GM19238 (cell line): ENCODE results near the gene TTLL5.

Source experiments
- DNase-seq: peaks from one replicate; pipeline ENCODE4 v3.0.0; 2011; ENCODE audit warnings: low spot score; ENCODE audit not compliant: insufficient read length

Gene TTLL5

GRCh38 chr14:75861161-75861621, 200.1 kb downstream of the TTLL5 start:
- DNase-seq = no peak

- no peak for DNase-seq
Measured at GRCh38 chr14:75863221-75863620, 202.2 kb downstream of the TTLL5 start.

GRCh38 chr14:75864352-75864751, 203.3 kb downstream of the TTLL5 start:
- no peak for DNase-seq

- no peak for DNase-seq
Measured at GRCh38 chr14:75865531-75865930, 204.5 kb downstream of the TTLL5 start.

- no peak for DNase-seq
Measured at GRCh38 chr14:75866970-75867369, 205.9 kb downstream of the TTLL5 start.

- no peak for DNase-seq
Measured at GRCh38 chr14:75871181-75871880, 210.3 kb downstream of the TTLL5 start.

GRCh38 chr14:75875958-75876357, 214.9 kb downstream of the TTLL5 start:
- peak; percentile 44 for DNase-seq

- no peak for DNase-seq
Measured at GRCh38 chr14:75876530-75876929, 215.5 kb downstream of the TTLL5 start.

GRCh38 chr14:75877292-75877691, 216.2 kb downstream of the TTLL5 start:
- no peak for DNase-seq

GRCh38 chr14:75877884-75878283, 216.8 kb downstream of the TTLL5 start:
- DNase-seq = no peak

- no peak for DNase-seq
Measured at GRCh38 chr14:75879031-75879430, 218.0 kb downstream of the TTLL5 start.

GRCh38 chr14:75880512-75880911, 219.5 kb downstream of the TTLL5 start:
- no peak for DNase-seq

GRCh38 chr14:75881994-75882393, 220.9 kb downstream of the TTLL5 start:
- no peak for DNase-seq

- no peak for DNase-seq
Measured at GRCh38 chr14:75884198-75884611, 223.2 kb downstream of the TTLL5 start.

- no peak for DNase-seq
Measured at GRCh38 chr14:75885829-75886228, 224.8 kb downstream of the TTLL5 start.

- no peak for DNase-seq
Measured at GRCh38 chr14:75886636-75887348, 225.7 kb downstream of the TTLL5 start.

GRCh38 chr14:75888945-75889344, 227.9 kb downstream of the TTLL5 start:
- DNase-seq = no peak

GRCh38 chr14:75896341-75896740, 235.3 kb downstream of the TTLL5 start:
- no peak for DNase-seq

GRCh38 chr14:75904311-75904710, 243.3 kb downstream of the TTLL5 start:
- DNase-seq = no peak

- DNase-seq = no peak
Measured at GRCh38 chr14:75905147-75905904, 244.3 kb downstream of the TTLL5 start.

GRCh38 chr14:75906228-75906627, 245.2 kb downstream of the TTLL5 start:
- DNase-seq = no peak

GRCh38 chr14:75906680-75907280, 245.7 kb downstream of the TTLL5 start:
- peak; percentile 18 for DNase-seq
